22Rv1 (cell line): Measurements from ENCODE around the gene CAPNS1.
"Not testable (repeated sequence)": the region's sequence is repeated elsewhere in the genome, so short reads cannot be mapped to it uniquely, and the experiment has no call there.

Experiments used
- H3K27ac ChIP-seq: fragments of 450-650 bp; 2 replicates; pipeline ENCODE4 v1.5.1; 2017
- ZFX ChIP-seq: fragments of 450-650 bp; IDR thresholded peaks from 2 replicates; pipeline ENCODE4 v1.6.1; 2017; ENCODE audit warnings: antibody characterized with exemption, borderline replicate concordance
- TF ChIP-seq, protein P1 (sequence below): fragments of 450-650 bp; IDR thresholded peaks from 2 replicates; pipeline ENCODE4 v1.5.1; 2017; ENCODE audit warnings: mild to moderate bottlenecking

Gene CAPNS1

DNA sequence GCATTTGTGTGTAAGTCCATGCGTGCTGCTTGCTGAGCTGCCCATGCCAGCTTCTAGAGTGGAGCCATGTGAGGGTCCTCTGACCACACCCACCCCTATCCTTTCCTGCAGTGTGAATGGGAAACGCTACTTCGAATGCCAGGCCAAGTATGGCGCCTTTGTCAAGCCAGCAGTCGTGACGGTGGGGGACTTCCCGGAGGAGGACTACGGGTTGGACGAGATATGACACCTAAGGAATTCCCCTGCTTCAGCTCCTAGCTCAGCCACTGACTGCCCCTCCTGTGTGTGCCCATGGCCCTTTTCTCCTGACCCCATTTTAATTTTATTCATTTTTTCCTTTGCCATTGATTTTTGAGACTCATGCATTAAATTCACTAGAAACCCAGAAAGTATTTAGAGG is 14.3 kb upstream of the CAPNS1 start:
- TF ChIP-seq ZFX, result no peak
- TF ChIP-seq, protein P1, sequence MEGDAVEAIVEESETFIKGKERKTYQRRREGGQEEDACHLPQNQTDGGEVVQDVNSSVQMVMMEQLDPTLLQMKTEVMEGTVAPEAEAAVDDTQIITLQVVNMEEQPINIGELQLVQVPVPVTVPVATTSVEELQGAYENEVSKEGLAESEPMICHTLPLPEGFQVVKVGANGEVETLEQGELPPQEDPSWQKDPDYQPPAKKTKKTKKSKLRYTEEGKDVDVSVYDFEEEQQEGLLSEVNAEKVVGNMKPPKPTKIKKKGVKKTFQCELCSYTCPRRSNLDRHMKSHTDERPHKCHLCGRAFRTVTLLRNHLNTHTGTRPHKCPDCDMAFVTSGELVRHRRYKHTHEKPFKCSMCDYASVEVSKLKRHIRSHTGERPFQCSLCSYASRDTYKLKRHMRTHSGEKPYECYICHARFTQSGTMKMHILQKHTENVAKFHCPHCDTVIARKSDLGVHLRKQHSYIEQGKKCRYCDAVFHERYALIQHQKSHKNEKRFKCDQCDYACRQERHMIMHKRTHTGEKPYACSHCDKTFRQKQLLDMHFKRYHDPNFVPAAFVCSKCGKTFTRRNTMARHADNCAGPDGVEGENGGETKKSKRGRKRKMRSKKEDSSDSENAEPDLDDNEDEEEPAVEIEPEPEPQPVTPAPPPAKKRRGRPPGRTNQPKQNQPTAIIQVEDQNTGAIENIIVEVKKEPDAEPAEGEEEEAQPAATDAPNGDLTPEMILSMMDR, result no peak

DNA sequence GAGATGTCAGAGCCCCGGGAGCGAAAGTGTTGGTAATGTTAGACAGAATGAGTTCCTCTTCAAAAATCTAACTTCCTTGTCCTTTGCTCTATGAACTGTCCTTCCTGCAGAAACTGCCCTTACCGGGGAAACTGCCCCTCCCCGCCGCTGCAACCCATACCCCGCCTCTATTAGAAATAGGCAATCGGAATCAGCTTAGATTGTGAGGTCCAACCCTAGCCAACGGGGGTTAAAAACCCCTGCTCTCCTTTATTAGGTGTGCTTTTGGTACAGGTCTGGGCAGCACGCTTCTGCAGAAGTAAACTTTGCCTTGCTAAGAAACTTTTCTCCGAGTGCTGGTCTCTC is 11.5 kb upstream of the CAPNS1 start:
- TF ChIP-seq, protein P1, result no peak
- TF ChIP-seq ZFX, result no peak
- peak overlapping the region; percentile 99 for H3K27ac ChIP-seq

More for the DNA sequence above, 14.3 kb upstream of the CAPNS1 start:
- peak overlapping the region; percentile 1; the same call in 1 of the 2 replicates for H3K27ac ChIP-seq

DNA sequence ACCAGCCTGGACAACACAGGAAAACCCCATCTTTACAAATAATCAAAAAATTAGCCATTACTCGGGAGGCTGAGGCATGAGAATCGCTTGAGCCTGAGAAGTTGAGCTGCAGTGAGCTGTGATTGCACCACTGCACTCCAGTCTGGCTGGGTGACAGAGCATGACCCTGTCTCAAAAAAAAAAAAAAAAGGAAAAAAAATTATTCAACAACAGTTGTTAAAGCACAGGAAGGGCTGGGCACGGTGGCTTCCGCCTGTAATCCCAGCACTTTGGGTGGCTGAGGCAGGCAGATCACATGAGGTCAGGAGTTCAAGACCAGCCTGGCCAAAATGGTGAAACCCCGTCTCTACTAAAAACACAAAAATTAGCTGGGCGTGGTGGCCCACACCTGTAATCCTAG is 8.6 kb upstream of the CAPNS1 start:
- H3K27ac ChIP-seq, result not testable (repeated sequence)

DNA sequence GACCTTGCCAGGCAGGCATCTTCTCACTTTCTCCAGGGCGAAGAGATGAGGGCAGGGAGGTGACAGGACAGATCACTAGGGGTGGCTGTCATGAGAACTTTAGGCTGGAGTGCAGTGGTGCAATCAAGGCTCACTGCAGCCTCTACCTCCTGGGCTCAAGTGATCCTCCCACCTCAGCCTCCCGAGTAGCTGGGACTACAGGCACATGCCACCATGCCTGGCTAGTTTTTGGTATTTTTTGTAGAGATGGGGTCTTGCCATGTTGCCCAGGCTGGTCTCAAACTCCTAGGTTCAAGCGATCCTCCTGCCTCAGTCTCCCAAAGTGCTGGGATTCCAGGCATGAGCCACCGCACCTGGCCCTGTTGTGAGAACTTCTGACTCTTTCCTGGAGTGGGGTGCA is 5.0 kb upstream of the CAPNS1 start:
- H3K27ac ChIP-seq, result not testable (repeated sequence)

DNA sequence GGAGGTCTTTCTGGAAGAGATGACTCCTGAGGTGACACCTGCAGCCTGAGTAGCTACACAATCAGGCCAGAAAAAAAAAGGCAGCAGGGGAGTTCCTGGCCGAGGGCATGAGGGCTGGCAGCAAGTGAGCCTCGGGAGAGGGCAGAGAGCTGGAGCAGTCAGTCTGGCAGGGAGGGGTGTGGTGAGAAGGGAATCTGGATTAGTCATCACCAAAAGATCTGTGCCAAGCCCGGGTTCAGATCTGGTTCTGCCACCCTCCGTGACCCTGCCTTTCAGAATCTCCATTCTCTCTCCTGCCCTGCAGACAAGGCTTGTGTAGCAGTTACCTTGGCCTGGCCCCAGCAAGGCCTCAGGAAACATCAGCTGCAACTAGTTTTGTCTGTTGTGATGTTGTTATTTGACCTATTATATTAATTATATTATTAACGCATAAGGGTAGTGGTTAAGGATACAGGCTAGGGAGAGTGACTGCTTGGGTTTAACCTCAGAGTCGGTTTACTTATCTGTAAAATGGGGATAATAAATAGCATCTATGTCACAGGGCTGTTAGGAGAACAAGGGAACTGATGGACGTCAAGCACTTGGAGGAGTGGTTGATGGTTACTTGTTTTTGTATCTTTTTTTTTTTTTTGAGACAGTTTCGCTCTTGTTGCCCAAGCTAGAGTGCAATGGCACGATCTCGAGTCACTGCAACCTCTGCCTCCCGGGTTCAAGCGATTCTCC is 2.7 kb upstream of the CAPNS1 start:
- H3K27ac ChIP-seq, result peak overlapping the region; percentile 99
- no peak for TF ChIP-seq ZFX
- TF ChIP-seq, protein P1, result no peak

DNA sequence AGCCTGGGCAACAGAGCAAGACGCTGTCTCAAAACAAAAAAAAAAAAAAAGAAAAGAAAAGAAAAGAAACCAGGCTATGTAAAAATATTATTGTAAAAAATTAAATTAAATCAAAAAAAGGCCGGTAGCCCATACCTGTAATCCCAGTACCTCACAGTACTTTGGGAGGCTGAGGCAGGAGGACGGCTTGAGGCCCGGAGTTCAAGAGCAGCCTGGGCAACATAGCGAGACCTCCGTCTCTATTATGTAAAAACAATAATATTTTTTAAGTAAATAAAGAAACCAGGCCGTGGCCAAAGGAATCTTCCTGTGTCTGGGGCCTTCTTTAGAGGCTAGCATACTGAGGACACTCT is 770 bp upstream of the CAPNS1 start:
- H3K27ac ChIP-seq, result peak overlapping the region; percentile 99

DNA sequence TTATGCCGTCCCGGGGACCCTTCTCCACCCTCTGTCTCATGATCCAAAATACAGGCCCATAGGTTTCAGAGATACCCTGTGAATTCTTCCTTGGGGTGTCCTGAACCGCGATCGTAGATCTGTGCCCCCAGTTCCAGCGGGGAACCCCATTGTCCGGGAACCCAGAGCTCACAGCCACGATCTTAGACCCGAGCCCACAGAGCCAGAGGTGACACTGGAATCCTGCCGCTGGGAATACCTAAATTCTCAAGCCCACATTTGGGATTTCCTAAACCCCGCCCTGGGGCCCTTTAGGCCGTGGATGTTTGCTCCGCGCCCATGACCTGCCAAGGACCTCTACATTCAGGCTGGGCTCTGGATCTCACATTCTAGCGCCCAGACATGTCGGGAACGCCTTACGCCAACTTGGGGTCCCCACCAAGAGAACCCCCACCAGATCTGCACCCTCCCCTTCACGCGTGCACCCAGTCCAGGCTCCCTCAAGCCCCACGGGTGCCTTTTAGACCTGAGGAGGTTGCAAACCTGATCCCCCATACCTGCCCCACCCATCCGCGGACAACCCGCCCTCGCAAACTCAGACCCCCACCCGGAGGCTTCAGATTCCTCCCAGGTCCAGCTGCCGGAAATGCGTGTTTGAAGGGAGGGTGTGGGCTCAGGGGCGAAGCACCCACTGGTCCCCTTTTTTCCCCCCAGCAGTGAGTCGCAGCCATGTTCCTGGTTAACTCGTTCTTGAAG is 605 bp downstream of the CAPNS1 start:
- TF ChIP-seq, protein P1, result no peak
- no peak for TF ChIP-seq ZFX
- peak overlapping the region; percentile 99 for H3K27ac ChIP-seq

More for the DNA sequence above, 770 bp upstream of the CAPNS1 start:
- TF ChIP-seq, protein P1, result no peak
- TF ChIP-seq ZFX, result no peak

DNA sequence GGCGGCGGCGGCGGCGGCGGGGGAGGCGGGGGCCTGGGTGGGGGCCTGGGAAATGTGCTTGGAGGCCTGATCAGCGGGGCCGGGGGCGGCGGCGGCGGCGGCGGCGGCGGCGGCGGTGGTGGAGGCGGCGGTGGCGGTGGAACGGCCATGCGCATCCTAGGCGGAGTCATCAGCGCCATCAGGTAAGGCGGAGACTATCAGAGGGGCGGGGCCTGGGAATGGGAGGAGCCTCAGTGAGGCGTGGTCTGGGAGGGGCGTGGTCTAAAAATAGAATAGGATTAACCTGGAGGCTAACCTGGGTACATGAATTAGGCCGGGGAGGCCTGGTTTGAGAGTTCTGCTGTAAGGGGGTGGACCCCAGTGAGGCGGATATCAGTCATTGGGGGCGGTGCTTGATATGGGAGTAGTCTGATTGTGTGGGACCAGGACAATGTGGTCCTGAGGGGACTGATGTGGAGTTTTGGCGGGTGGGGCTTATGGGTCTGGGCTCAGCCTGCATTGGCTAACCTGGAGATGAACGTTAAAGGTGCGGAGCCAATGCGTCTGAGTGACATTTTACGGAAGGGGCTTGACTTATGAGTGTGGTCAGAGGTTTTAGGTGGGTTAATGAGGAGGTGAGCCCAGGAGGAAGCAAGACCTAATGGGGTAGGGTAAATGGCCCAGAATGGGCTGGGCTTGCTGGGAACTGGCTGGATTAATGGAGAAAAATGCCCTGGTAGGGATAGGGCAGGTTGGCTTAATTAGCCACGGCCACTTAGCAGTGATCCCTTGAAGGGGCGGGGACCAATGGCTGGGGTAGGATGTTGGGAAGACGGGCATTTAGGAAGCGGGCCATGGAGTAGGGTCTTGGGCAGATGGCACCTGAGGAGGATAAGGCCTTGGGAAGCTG is 1.4 kb downstream of the CAPNS1 start:
- peak overlapping the region; percentile 99 for H3K27ac ChIP-seq
- TF ChIP-seq, protein P1, result no peak
- no peak for TF ChIP-seq ZFX
